ENCODE measurements around the gene COL4A6. TPM values are rescaled to one million over a fixed set of nuclear protein-coding genes. Genes with fewer than 3 reads are reported as not detected.
A peak's percentile ranks its signal among the peaks of the same experiment; 100 is the strongest.
"Not testable (repeated sequence)": the region's sequence is repeated elsewhere in the genome, so short reads cannot be mapped to it uniquely, and the experiment has no call there.

Gene COL4A6
- polyA plus RNA-seq = 1 to 10 TPM in 1 of 4 donors, under 1 TPM in 1, not detected in 2; 0.43 to 2.5 TPM
- long read RNA-seq, donor 1 = 0 reads
- long read RNA-seq, donor 2 = 0 reads
- long read RNA-seq, donor 3 = 0 reads
- long read RNA-seq, donor 4 = 0 reads
- long read RNA-seq, donor 5 = 0 reads
- long read RNA-seq, donor 6 = 0 reads
- long read RNA-seq, donor 7 = 0 reads
- long read RNA-seq, donor 8 = 0 reads
- long read RNA-seq, donor 9 = 0 reads
- long read RNA-seq, donor 10, partial matches to known transcripts = 0 of 1 reads
- long read RNA-seq, donor 10, other reads (novel, unspliced or antisense) = 0 of 1 reads

DNA sequence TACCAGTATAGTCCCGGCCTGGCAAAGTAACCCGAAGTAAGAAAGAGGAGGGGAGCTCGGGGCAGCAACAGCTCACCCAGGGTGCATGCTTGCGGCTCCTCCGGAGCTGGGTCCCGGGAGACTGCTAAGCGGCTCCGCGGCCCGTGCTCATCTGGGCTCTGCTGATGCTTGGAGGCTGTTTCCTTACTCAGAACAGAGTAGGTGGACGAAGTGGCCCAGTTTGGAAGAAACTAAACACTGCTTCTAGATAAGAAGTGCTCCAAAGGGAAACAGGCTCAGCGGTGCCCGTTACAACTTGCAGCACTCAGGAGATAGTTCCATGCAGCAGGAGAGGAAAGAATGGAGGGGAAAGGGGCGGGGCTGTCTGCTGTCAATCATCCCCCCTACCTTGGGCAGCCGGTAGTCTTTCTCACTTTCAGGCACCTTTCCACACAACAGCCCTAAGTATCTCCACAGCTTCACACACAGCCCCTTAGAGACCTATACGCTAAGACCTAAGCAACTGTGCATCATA is at the start of gene COL4A6:
TSS of gene COL4A6 (minus strand) at position 313 of the 514 bp plus-strand sequence. CDS start at position 87, 226 bp downstream.
- H3K27ac ChIP-seq (ENCODE audit: low read depth in 1 of 3, low read length in 2 of 3) = no peak within 1 kb of the TSS
- WGBS, 3 donors = 5 to 33% (median 18%) methylated on average over 11 to 16 of the region's 16 CpGs
- peaks cover 0 to 12% (median 0%) of the 10 kb centered on the region in 3 donors for H3K27me3 ChIP-seq (ENCODE audit: control insufficient read depth in 3 of 3, insufficient read depth in 3 of 3, low read length in 3 of 3)
- no peaks in the 10 kb centered on the region for H3K9me3 ChIP-seq (ENCODE audit: control insufficient read depth in 2 of 2, insufficient read depth in 1 of 2, low read depth in 1 of 2, low read length in 1 of 2)
- DNase-seq (peak in 1 of 2 donors; percentile 11), FAIRE-seq (no peak)
- H3K4me3 ChIP-seq (ENCODE audit: low read depth in 1 of 3, low read length in 3 of 3) = peak within 1 kb of the TSS in 1 of 3 donors; percentile 71
- H3K4me1 ChIP-seq (ENCODE audit: control insufficient read depth in 3 of 3, insufficient read depth in 2 of 3, low read depth in 1 of 3, low read length in 2 of 3) = no peaks in the 10 kb centered on the region
- H3K36me3 ChIP-seq (ENCODE audit: control insufficient read depth in 3 of 3, insufficient read depth in 2 of 3, low read depth in 1 of 3, low read length in 3 of 3) = no peaks in the 10 kb centered on the region

DNA sequence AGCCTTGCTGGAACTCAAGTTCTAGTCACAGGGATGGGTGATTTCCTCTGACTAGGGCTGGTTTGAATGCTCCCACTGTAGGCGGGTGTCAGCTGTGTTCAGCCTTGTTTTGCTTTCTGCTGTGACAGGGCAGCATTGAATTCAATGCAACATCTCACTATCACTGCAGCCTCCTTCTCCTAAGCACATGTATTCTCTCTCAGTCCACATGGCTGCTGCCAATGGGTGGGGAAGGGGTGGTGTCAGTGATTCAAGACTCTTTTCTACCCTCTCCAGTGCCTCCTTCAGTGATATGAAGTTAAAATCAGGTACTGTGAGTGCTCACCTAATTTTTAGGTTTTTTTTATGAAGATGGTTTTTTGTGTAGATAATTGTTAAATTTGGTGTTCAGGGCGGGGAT is 47.7 kb upstream of the COL4A6 start:
- H3K36me3 ChIP-seq (ENCODE audit: control insufficient read depth in 3 of 3, insufficient read depth in 2 of 3, low read depth in 1 of 3, low read length in 3 of 3) = no peaks in the 10 kb centered on the region
- no peak for DNase-seq
- H3K4me3 ChIP-seq (ENCODE audit: low read depth in 1 of 3, low read length in 3 of 3) = no peak overlapping the region
- no peaks in the 10 kb centered on the region for H3K27me3 ChIP-seq (ENCODE audit: control insufficient read depth in 3 of 3, insufficient read depth in 3 of 3, low read length in 3 of 3)
- H3K4me1 ChIP-seq (ENCODE audit: control insufficient read depth in 3 of 3, insufficient read depth in 2 of 3, low read depth in 1 of 3, low read length in 2 of 3) = no peaks in the 10 kb centered on the region
- FAIRE-seq = no peak
- no peak overlapping the region for H3K27ac ChIP-seq (ENCODE audit: low read depth in 1 of 3, low read length in 2 of 3)
- no peaks in the 10 kb centered on the region for H3K9me3 ChIP-seq (ENCODE audit: control insufficient read depth in 2 of 2, insufficient read depth in 1 of 2, low read depth in 1 of 2, low read length in 1 of 2)
- WGBS, 3 donors = 73 to 94% (median 83%) methylated on average over 2 of the region's 2 CpGs

DNA sequence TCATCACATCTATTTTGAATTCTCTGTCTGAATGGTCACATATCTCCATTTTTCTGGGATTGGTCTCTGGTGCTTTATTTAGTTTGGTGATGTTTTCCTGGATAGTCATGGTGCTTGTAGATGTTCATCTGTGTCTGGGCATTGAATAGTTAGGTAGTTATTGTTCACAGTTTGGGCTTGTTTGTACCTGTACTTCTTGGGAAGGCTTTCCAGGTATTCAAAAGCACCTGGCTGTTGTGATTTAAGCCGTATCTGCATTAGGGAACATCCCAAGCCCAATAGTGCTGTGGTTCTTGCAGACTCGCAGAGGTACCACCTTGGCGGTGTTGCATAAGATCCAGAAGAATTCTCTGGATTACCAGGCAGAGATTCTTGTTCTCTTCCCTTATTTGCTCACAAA is 46.0 kb upstream of the COL4A6 start:
- no peak for FAIRE-seq
- WGBS, 3 donors = 68 to 94% (median 78%) methylated on average over 3 of the region's 3 CpGs
- Histone ChIP-seq H3K27me3 (ENCODE audit: control insufficient read depth in 3 of 3, insufficient read depth in 3 of 3, low read length in 3 of 3) (no peaks in the 10 kb centered on the region), H3K4me1 (ENCODE audit: control insufficient read depth in 3 of 3, insufficient read depth in 2 of 3, low read depth in 1 of 3, low read length in 2 of 3) (no peaks in the 10 kb centered on the region), H3K9me3 (ENCODE audit: control insufficient read depth in 2 of 2, insufficient read depth in 1 of 2, low read depth in 1 of 2, low read length in 1 of 2) (no peaks in the 10 kb centered on the region), H3K27ac (ENCODE audit: low read depth in 1 of 3, low read length in 2 of 3) (no peak overlapping the region), H3K36me3 (ENCODE audit: control insufficient read depth in 3 of 3, insufficient read depth in 2 of 3, low read depth in 1 of 3, low read length in 3 of 3) (no peaks in the 10 kb centered on the region), H3K4me3 (ENCODE audit: low read depth in 1 of 3, low read length in 3 of 3) (no peak overlapping the region)
- no peak for DNase-seq

DNA sequence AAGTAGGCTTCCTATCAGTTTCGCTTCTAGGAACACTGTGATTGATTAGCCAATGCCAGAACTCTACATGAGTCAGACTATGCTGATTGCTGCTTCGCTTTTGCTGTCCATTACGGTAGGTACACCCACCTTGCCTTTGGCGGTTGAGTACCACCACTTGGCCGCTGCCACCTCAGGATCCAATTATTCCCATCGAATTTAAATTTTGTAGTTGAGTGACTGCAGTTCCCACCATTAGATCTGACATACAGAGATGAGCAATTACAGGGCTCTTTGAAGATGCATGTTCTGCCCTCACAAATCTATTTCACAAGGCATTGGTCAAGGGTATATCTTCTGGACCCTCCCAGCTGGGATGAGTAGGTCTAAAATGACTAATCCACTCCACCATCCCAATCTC is 43.3 kb upstream of the COL4A6 start:
- WGBS, 3 donors = 73 to 95% (median 88%) methylated on average over 6 of the region's 6 CpGs
- not testable (repeated sequence) for H3K27me3 ChIP-seq (ENCODE audit: control insufficient read depth in 3 of 3, insufficient read depth in 3 of 3, low read length in 3 of 3); H3K9me3 ChIP-seq (ENCODE audit: control insufficient read depth in 2 of 2, insufficient read depth in 1 of 2, low read depth in 1 of 2, low read length in 1 of 2); H3K36me3 ChIP-seq (ENCODE audit: control insufficient read depth in 3 of 3, insufficient read depth in 2 of 3, low read depth in 1 of 3, low read length in 3 of 3); DNase-seq; FAIRE-seq; H3K4me1 ChIP-seq (ENCODE audit: control insufficient read depth in 3 of 3, insufficient read depth in 2 of 3, low read depth in 1 of 3, low read length in 2 of 3); H3K27ac ChIP-seq (ENCODE audit: low read depth in 1 of 3, low read length in 2 of 3); H3K4me3 ChIP-seq (ENCODE audit: low read depth in 1 of 3, low read length in 3 of 3)

DNA sequence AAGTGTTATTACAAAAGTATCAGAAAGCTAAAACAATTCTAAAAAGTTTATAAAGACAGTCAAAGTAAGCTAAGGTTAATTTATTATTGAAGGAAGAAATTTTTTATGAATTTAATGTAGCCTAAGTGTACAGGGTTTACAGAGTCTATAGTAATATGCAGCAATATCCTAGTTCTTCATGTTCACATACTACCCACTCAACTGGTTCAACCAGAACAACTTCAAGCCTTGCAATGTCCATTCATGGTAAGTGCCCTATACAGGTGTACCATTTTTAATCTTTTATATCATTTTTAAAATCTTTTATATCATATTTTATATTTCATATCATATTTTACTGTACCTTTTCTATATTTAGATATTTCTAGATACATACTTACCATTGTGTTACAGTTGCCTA is 35.8 kb upstream of the COL4A6 start:
- no peaks in the 10 kb centered on the region for H3K27me3 ChIP-seq (ENCODE audit: control insufficient read depth in 3 of 3, insufficient read depth in 3 of 3, low read length in 3 of 3)
- H3K4me3 ChIP-seq (ENCODE audit: low read depth in 1 of 3, low read length in 3 of 3) = no peak overlapping the region
- no peak for DNase-seq
- FAIRE-seq = peak; percentile 15
- H3K36me3 ChIP-seq (ENCODE audit: control insufficient read depth in 3 of 3, insufficient read depth in 2 of 3, low read depth in 1 of 3, low read length in 3 of 3) = no peaks in the 10 kb centered on the region
- H3K9me3 ChIP-seq (ENCODE audit: control insufficient read depth in 2 of 2, insufficient read depth in 1 of 2, low read depth in 1 of 2, low read length in 1 of 2) = no peaks in the 10 kb centered on the region
- H3K4me1 ChIP-seq (ENCODE audit: control insufficient read depth in 3 of 3, insufficient read depth in 2 of 3, low read depth in 1 of 3, low read length in 2 of 3) = no peaks in the 10 kb centered on the region
- H3K27ac ChIP-seq (ENCODE audit: low read depth in 1 of 3, low read length in 2 of 3) = no peak overlapping the region

DNA sequence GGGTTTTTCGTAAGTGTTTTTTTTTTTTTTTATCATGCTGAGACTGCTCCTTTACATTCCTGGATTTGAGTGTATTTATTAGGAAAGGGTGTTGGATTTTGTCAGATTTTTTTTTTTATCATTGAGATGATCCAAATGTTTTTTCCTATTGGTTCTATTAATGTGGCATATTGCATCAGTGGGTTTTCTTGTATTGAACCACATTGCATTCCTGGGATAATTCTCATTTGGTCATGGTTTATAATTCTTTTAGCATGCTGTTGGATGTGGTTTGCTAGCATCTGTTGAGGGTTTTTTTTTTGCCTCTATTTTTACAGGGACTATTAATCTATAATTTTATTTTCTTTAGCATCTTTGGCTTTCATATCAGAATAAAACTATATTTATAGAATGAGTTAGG is 30.3 kb upstream of the COL4A6 start:
- DNase-seq (no peak), FAIRE-seq (no peak)
- no peak overlapping the region for H3K27ac ChIP-seq (ENCODE audit: low read depth in 1 of 3, low read length in 2 of 3)
- no peaks in the 10 kb centered on the region for H3K27me3 ChIP-seq (ENCODE audit: control insufficient read depth in 3 of 3, insufficient read depth in 3 of 3, low read length in 3 of 3)
- no peaks in the 10 kb centered on the region for H3K4me1 ChIP-seq (ENCODE audit: control insufficient read depth in 3 of 3, insufficient read depth in 2 of 3, low read depth in 1 of 3, low read length in 2 of 3)
- WGBS, 3 donors = 74 to 86% (median 79%) methylated on average over 1 of the region's 1 CpG
- H3K9me3 ChIP-seq (ENCODE audit: control insufficient read depth in 2 of 2, insufficient read depth in 1 of 2, low read depth in 1 of 2, low read length in 1 of 2) = no peaks in the 10 kb centered on the region
- H3K36me3 ChIP-seq (ENCODE audit: control insufficient read depth in 3 of 3, insufficient read depth in 2 of 3, low read depth in 1 of 3, low read length in 3 of 3) = no peaks in the 10 kb centered on the region
- H3K4me3 ChIP-seq (ENCODE audit: low read depth in 1 of 3, low read length in 3 of 3) = no peak overlapping the region

DNA sequence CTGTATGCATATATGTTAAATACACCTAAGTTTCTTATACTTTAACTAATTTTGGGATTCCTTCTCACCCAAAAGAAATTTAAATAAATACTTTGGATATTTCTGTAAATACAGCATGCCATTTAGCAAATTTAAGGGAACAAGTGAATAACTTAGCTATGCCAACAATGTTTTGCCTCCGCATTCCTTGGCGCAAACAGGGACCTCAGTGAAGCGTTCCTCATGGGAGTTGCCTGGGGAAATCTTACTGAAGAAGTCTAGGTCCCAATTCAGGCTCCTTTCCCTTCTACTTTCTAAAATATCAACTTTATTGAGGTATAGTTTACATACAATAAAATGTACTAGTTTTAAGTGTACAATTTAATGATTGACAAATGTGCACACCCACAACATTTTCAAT is 26.4 kb upstream of the COL4A6 start:
- FAIRE-seq = no peak
- H3K4me3 ChIP-seq (ENCODE audit: low read depth in 1 of 3, low read length in 3 of 3) = no peak overlapping the region
- no peaks in the 10 kb centered on the region for H3K9me3 ChIP-seq (ENCODE audit: control insufficient read depth in 2 of 2, insufficient read depth in 1 of 2, low read depth in 1 of 2, low read length in 1 of 2)
- no peak overlapping the region for H3K27ac ChIP-seq (ENCODE audit: low read depth in 1 of 3, low read length in 2 of 3)
- DNase-seq = no peak
- H3K4me1 ChIP-seq (ENCODE audit: control insufficient read depth in 3 of 3, insufficient read depth in 2 of 3, low read depth in 1 of 3, low read length in 2 of 3) = no peaks in the 10 kb centered on the region
- H3K27me3 ChIP-seq (ENCODE audit: control insufficient read depth in 3 of 3, insufficient read depth in 3 of 3, low read length in 3 of 3) = no peaks in the 10 kb centered on the region
- 82 to 85% (median 85%) methylated on average over 3 of the region's 3 CpGs for WGBS, 3 donors
- no peaks in the 10 kb centered on the region for H3K36me3 ChIP-seq (ENCODE audit: control insufficient read depth in 3 of 3, insufficient read depth in 2 of 3, low read depth in 1 of 3, low read length in 3 of 3)

DNA sequence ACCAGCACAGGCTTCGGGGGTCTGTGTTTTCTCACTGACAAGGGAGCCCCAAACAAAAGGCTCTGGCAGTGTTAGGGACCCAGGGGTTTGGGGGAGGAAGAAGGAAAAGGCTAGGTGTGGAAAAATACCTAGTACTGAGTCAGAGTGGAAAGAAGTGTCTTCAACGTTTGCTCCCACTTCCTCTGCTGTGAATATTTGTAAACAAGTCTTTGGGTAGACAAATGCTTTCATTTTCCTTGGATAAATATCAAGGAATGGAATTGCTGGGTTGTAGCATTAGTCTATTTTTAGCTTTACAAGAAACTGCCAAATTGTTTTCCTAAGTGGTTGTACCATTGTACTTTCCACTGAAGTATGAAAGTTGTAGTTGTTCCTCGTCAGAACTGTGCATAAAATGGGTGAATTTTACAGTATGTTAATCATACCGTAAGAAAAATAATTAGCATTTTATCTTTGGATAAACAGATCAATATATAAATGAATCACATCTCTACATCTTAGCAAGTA is 18.8 kb upstream of the COL4A6 start:
- Histone ChIP-seq H3K4me3 (ENCODE audit: low read depth in 1 of 3, low read length in 3 of 3) (no peak overlapping the region), H3K36me3 (ENCODE audit: control insufficient read depth in 3 of 3, insufficient read depth in 2 of 3, low read depth in 1 of 3, low read length in 3 of 3) (no peaks in the 10 kb centered on the region), H3K4me1 (ENCODE audit: control insufficient read depth in 3 of 3, insufficient read depth in 2 of 3, low read depth in 1 of 3, low read length in 2 of 3) (no peaks in the 10 kb centered on the region), H3K9me3 (ENCODE audit: control insufficient read depth in 2 of 2, insufficient read depth in 1 of 2, low read depth in 1 of 2, low read length in 1 of 2) (no peaks in the 10 kb centered on the region), H3K27ac (ENCODE audit: low read depth in 1 of 3, low read length in 2 of 3) (no peak overlapping the region), H3K27me3 (ENCODE audit: control insufficient read depth in 3 of 3, insufficient read depth in 3 of 3, low read length in 3 of 3) (no peaks in the 10 kb centered on the region)
- 48 to 61% (median 59%) methylated on average over 4 of the region's 4 CpGs for WGBS, 3 donors
- no peak for DNase-seq
- FAIRE-seq = no peak

DNA sequence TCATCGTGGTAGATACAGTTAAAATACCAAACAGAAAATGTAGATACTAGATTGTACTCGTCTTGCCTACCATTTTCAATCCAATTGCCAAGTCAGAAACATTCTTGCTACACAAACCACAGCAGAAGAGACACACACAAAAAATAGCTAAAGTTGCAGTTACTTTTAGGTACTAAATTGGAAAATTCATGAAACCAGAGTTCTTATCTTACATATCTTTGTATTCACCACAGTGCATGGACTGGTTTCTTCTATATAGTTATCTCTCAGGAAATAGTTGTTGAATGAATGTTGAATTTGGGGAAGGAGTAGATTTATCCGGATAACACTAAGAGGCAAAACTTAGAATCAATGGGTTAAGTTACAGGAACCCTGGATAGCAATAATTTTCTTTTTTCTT is 15.6 kb upstream of the COL4A6 start:
- FAIRE-seq = no peak

More for the DNA sequence above, 15.6 kb upstream of the COL4A6 start:
- no peaks in the 10 kb centered on the region for H3K36me3 ChIP-seq (ENCODE audit: control insufficient read depth in 3 of 3, insufficient read depth in 2 of 3, low read depth in 1 of 3, low read length in 3 of 3)
- 57 to 87% (median 77%) methylated on average over 3 of the region's 3 CpGs for WGBS, 3 donors
- DNase-seq = no peak
- H3K4me1 ChIP-seq (ENCODE audit: control insufficient read depth in 3 of 3, insufficient read depth in 2 of 3, low read depth in 1 of 3, low read length in 2 of 3) = no peaks in the 10 kb centered on the region
- no peak overlapping the region for H3K27ac ChIP-seq (ENCODE audit: low read depth in 1 of 3, low read length in 2 of 3)
- H3K4me3 ChIP-seq (ENCODE audit: low read depth in 1 of 3, low read length in 3 of 3) = no peak overlapping the region
- H3K27me3 ChIP-seq (ENCODE audit: control insufficient read depth in 3 of 3, insufficient read depth in 3 of 3, low read length in 3 of 3) = no peaks in the 10 kb centered on the region
- H3K9me3 ChIP-seq (ENCODE audit: control insufficient read depth in 2 of 2, insufficient read depth in 1 of 2, low read depth in 1 of 2, low read length in 1 of 2) = no peaks in the 10 kb centered on the region
